IMR-90 (cell line): ENCODE measurements around the gene TBC1D16. TPM values are rescaled to one million over a fixed set of nuclear protein-coding genes. Genes with fewer than 3 reads are reported as not detected.

ENCODE experiments used
- ATAC-seq: fragments of 200-7000 bp; cut with Tn5 transposase; 2 replicates; pipeline ENCODE4 v1.9.1; 2020; ENCODE audit warnings: low read depth, mild to moderate bottlenecking, moderate library complexity
- BruUV-seq: library from RNA; stranded (reverse); fragments of 400-500 nt; replicated peaks from 2 replicates; lab custom pipeline; 2021; lab: Mats Ljungman, UMichigan
- CTCF ChIA-PET: fragments of 300-600 bp; formaldehyde crosslinking; extraction: SDS; loops from one replicate; lab custom pipeline; 2021; ENCODE audit warnings: antibody characterized with exemption; lab: Yijun Ruan, JAX
- POLR2A ChIA-PET: fragments of 300-600 bp; sonication (Branson Sonifier 250); formaldehyde crosslinking; loops from one replicate; lab custom pipeline; 2022; ENCODE audit warnings: antibody characterized with exemption; ENCODE audit not compliant: unreplicated experiment; lab: Charles Lee
- DNase-seq: peaks from one replicate; pipeline ENCODE4 v3.0.0; 2013
- H2AFZ ChIP-seq: replicated peaks from 2 replicates; pipeline ENCODE3; 2013; ENCODE audit warnings: low read length, mild to moderate bottlenecking; ENCODE audit not compliant: poor library complexity
- H2AK5ac ChIP-seq: 2 replicates; pipeline ENCODE4 v1.6.1; 2013; ENCODE audit warnings: low read depth, low read length, inconsistent platforms
- H2AK9ac ChIP-seq: replicated peaks from 2 replicates; pipeline ENCODE3; 2013; ENCODE audit warnings: mild to moderate bottlenecking, low read depth, low read length, moderate library complexity; ENCODE audit not compliant: poor library complexity
- H2BK120ac ChIP-seq: 2 replicates; pipeline ENCODE4 v1.6.1; 2013; ENCODE audit warnings: low read depth, low read length, inconsistent platforms
- H2BK15ac ChIP-seq: 3 replicates; pipeline ENCODE4 v1.6.1; 2013; ENCODE audit warnings: low read depth, low read length, inconsistent platforms
- H2BK20ac ChIP-seq: 2 replicates; pipeline ENCODE4 v1.6.1; 2013; ENCODE audit warnings: low read depth, mild to moderate bottlenecking, inconsistent platforms, low read length, moderate library complexity
- H2BK5ac ChIP-seq: 2 replicates; pipeline ENCODE4 v1.6.1; 2013; ENCODE audit warnings: mild to moderate bottlenecking, low read depth, low read length, inconsistent platforms; ENCODE audit not compliant: poor library complexity, severe bottlenecking
- H3K14ac ChIP-seq: replicated peaks from 2 replicates; pipeline ENCODE4 v1.6.1; 2013; ENCODE audit warnings: low read depth, low read length, inconsistent platforms
- H3K18ac ChIP-seq: 2 replicates; pipeline ENCODE4 v1.6.1; 2013; ENCODE audit warnings: low read depth, low read length, control low read depth
- H3K23ac ChIP-seq: 2 replicates; pipeline ENCODE4 v1.6.1; 2013; ENCODE audit warnings: low read depth, low read length, inconsistent platforms
- H3K27ac ChIP-seq: 2 replicates; pipeline ENCODE4 v1.5.1; 2013; ENCODE audit warnings: mild to moderate bottlenecking, control low read depth, low read length; ENCODE audit not compliant: insufficient read depth
- H3K27me3 ChIP-seq: 2 replicates; pipeline ENCODE4 v1.6.1; 2013; ENCODE audit warnings: low read length; ENCODE audit not compliant: control insufficient read depth, insufficient read depth
- H3K36me3 ChIP-seq: 2 replicates; pipeline ENCODE4 v1.6.1; 2013; ENCODE audit warnings: low read length, mixed read lengths; ENCODE audit not compliant: control insufficient read depth, insufficient read depth
- H3K4ac ChIP-seq: 2 replicates; pipeline ENCODE4 v1.6.1; 2013; ENCODE audit warnings: low read depth, low read length, inconsistent platforms
- H3K4me1 ChIP-seq: 2 replicates; pipeline ENCODE4 v1.6.1; 2013; ENCODE audit warnings: low read length, mixed read lengths; ENCODE audit not compliant: control insufficient read depth, insufficient read depth
- H3K4me2 ChIP-seq: 2 replicates; pipeline ENCODE4 v1.6.1; 2013; ENCODE audit warnings: low read depth, mild to moderate bottlenecking, control low read depth, low read length, moderate library complexity
- H3K4me3 ChIP-seq: 2 replicates; pipeline ENCODE4 v1.5.1; 2013; ENCODE audit warnings: low read depth, mild to moderate bottlenecking, control low read depth, low read length, moderate library complexity; ENCODE audit not compliant: insufficient read depth
- H3K56ac ChIP-seq: 2 replicates; pipeline ENCODE4 v1.6.1; 2013; ENCODE audit warnings: low read length, inconsistent platforms; ENCODE audit not compliant: insufficient read depth; ENCODE audit errors: extremely low read depth
- H3K79me1 ChIP-seq, 2 experiments: 2 replicates each; pipeline ENCODE4 v1.6.1; 2013; ENCODE audit warnings: low read length in 2 of 2, inconsistent platforms in 1 of 2, low read depth in 1 of 2
- H3K9ac ChIP-seq: 2 replicates; pipeline ENCODE4 v1.6.1; 2013; ENCODE audit warnings: low read depth, low read length, control low read depth
- H3K9me1 ChIP-seq: 2 replicates; pipeline ENCODE4 v1.6.1; 2013; ENCODE audit warnings: low read length, inconsistent platforms; ENCODE audit not compliant: insufficient read depth
- H3K9me3 ChIP-seq: 2 replicates; pipeline ENCODE4 v1.6.1; 2013; ENCODE audit warnings: low read length; ENCODE audit not compliant: control insufficient read depth, insufficient read depth
- H4K20me1 ChIP-seq: 2 replicates; pipeline ENCODE4 v1.6.1; 2013; ENCODE audit warnings: low read length, inconsistent platforms; ENCODE audit not compliant: insufficient read depth
- H4K5ac ChIP-seq: 2 replicates; pipeline ENCODE4 v1.6.1; 2013; ENCODE audit warnings: mild to moderate bottlenecking, low read depth, low read length, control low read depth
- H4K8ac ChIP-seq, 2 experiments: 2 replicates each; pipeline ENCODE4 v1.6.1; 2013; ENCODE audit warnings: low read depth in 2 of 2, low read length in 2 of 2, control low read depth in 1 of 2, inconsistent platforms in 1 of 2
- H4K91ac ChIP-seq: 2 replicates; pipeline ENCODE4 v1.6.1; 2013; ENCODE audit warnings: low read depth, low read length, inconsistent platforms; ENCODE audit not compliant: insufficient read depth
- BHLHE40 ChIP-seq: fragments of 150-350 bp; IDR thresholded peaks from 2 replicates; pipeline ENCODE4 v1.6.1; 2016; ENCODE audit warnings: mild to moderate bottlenecking, low read depth, low read length
- CEBPB ChIP-seq: IDR thresholded peaks from 2 replicates; pipeline ENCODE4 v1.6.1; 2012; ENCODE audit warnings: low read depth, low read length, improper control_type of control experiment
- CHD1 ChIP-seq: IDR thresholded peaks from 2 replicates; pipeline ENCODE4 v1.6.1; 2012; ENCODE audit warnings: low read depth, low read length, improper control_type of control experiment
- FOS ChIP-seq: fragments of 150-350 bp; IDR thresholded peaks from 2 replicates; pipeline ENCODE4 v1.6.1; 2016; ENCODE audit warnings: low read depth, low read length
- MAFK ChIP-seq: IDR thresholded peaks from 2 replicates; pipeline ENCODE4 v1.6.1; 2012; ENCODE audit warnings: low read depth, low read length, improper control_type of control experiment
- MAZ ChIP-seq: IDR thresholded peaks from 2 replicates; pipeline ENCODE4 v1.6.1; 2012; ENCODE audit warnings: low read depth, mild to moderate bottlenecking, low read length, improper control_type of control experiment, moderate library complexity, borderline replicate concordance
- MXI1 ChIP-seq: IDR thresholded peaks from 2 replicates; pipeline ENCODE4 v1.6.1; 2012; ENCODE audit warnings: low read depth, mild to moderate bottlenecking, low read length, moderate library complexity, borderline replicate concordance
- NFE2L2 ChIP-seq: fragments of 150-350 bp; IDR thresholded peaks from 2 replicates; pipeline ENCODE4 v1.6.1; 2016; ENCODE audit warnings: low read depth, mild to moderate bottlenecking, low read length
- POLR2A ChIP-seq: IDR thresholded peaks from 2 replicates; pipeline ENCODE4 v1.6.1; 2012; ENCODE audit warnings: mild to moderate bottlenecking, low read depth, low read length
- RAD21 ChIP-seq: IDR thresholded peaks from 2 replicates; pipeline ENCODE4 v1.6.1; 2012; ENCODE audit warnings: low read length, improper control_type of control experiment
- RCOR1 ChIP-seq: IDR thresholded peaks from 2 replicates; pipeline ENCODE4 v1.6.1; 2012; ENCODE audit warnings: mild to moderate bottlenecking, low read length, improper control_type of control experiment; ENCODE audit not compliant: insufficient replicate concordance
- RFX5 ChIP-seq: IDR thresholded peaks from 2 replicates; pipeline ENCODE4 v1.8.0; 2012; ENCODE audit warnings: low read depth, mild to moderate bottlenecking, low read length, moderate library complexity
- SMC3 ChIP-seq: fragments of 150-350 bp; IDR thresholded peaks from 2 replicates; pipeline ENCODE4 v1.6.1; 2016; ENCODE audit warnings: low read depth, mild to moderate bottlenecking, antibody characterized with exemption, low read length, moderate library complexity
- WGBS, 2 experiments: methylation state at CpG; one replicate each; pipeline versions ENCODE4 v1.1.5 to v1.1.7; 2013; ENCODE audit warnings: missing lambda C conversion rate in 2 of 2; ENCODE audit not compliant: insufficient read length in 1 of 2; ENCODE audit errors: extremely low coverage in 2 of 2; 5-methylcytosine and 5-hydroxymethylcytosine counted together
- dilution Hi-C: fragments of 300-500 bp; cut with HindIII; formaldehyde crosslinking; loops from one replicate; pipeline ENCODE4 v1.14.3; 2018; ENCODE audit warnings: low sequenced_read_pairs; ENCODE audit not compliant: unreplicated experiment
- in situ Hi-C: fragments of 300-500 bp; cut with MboI; formaldehyde crosslinking; loops from 3 replicates; pipeline ENCODE4 v1.14.3; 2019; ENCODE audit warnings: low sequenced_read_pairs, inconsistent platforms, mixed read lengths
- intact Hi-C: fragments of 100-400 bp; cut with micrococcal nuclease; formaldehyde crosslinking; loops from 2 replicates; pipeline ENCODE4 v1.10.0; 2022
- polyA plus RNA-seq, 3 experiments: library from polyadenylated mRNA; depleted of rRNA; stranded (reverse); fragments of >200 nt; gene quantifications; 2 replicates each; pipeline ENCODE4 v1.2.3, GENCODE V29; 2012; ENCODE audit warnings: low replicate concordance in 1 of 3
- total RNA-seq: library from RNA; depleted of rRNA; stranded (reverse); fragments of >200 nt; gene quantifications from 2 replicates; pipeline ENCODE4 v1.2.3, GENCODE V29; 2012
- TF ChIP-seq, protein P1 (sequence below): conservative IDR thresholded peaks from 2 replicates; pipeline ENCODE4 v1.5.1; 2012; ENCODE audit warnings: mild to moderate bottlenecking, low read depth, low read length, improper control_type of control experiment
- TF ChIP-seq, protein P2 (sequence below): fragments of 150-350 bp; IDR thresholded peaks from 2 replicates; pipeline ENCODE4 v1.6.1; 2016; ENCODE audit warnings: low read depth, mild to moderate bottlenecking, low read length, moderate library complexity, borderline replicate concordance
- TF ChIP-seq, protein P3 (sequence below): fragments of 150-350 bp; IDR thresholded peaks from 2 replicates; pipeline ENCODE4 v1.6.1; 2017; ENCODE audit warnings: mild to moderate bottlenecking, antibody characterized with exemption, low read length, low read depth

The TBC1D16 gene
- total and polyA plus RNA-seq, 2 of the 4 experiments (the other 2 are of a cell fraction), result 10.1 to 16.7 TPM

- no peak overlapping the region for H3K14ac ChIP-seq
- H2AFZ ChIP-seq, result no peak overlapping the region
- no TSS peak for BruUV-seq
- H4K5ac ChIP-seq, result no peak overlapping the region
- no peak overlapping the region for H2BK120ac ChIP-seq
- dilution Hi-C loops, result no loop called here
- no peak overlapping the region for H2AK9ac ChIP-seq
- no peaks in the 10 kb centered on the region for H4K20me1 ChIP-seq
- intact Hi-C loops, result no loop called here
- H3K9me1 ChIP-seq, result no peaks in the 10 kb centered on the region
- H2BK5ac ChIP-seq, result no peak overlapping the region
- POLR2A ChIA-PET, result no interaction called here
- no peaks in the 10 kb centered on the region for H3K4me1 ChIP-seq
- no peak overlapping the region for H3K4me2 ChIP-seq
- no peak overlapping the region for H3K18ac ChIP-seq
- no peak overlapping the region for H3K4me3 ChIP-seq
- no peak overlapping the region for H3K9ac ChIP-seq
- WGBS, 2 experiments, result 83% methylated on average over 1 of the region's 3 CpGs; no CpG with 5 or more reads in 1 of the 2 experiments
- H2BK20ac ChIP-seq, result no peak overlapping the region
- no peaks in the 10 kb centered on the region for H3K79me1 ChIP-seq
- TF ChIP-seq MXI1 (no peak), POLR2A (no peak), CEBPB (no peak), CHD1 (no peak), SMC3 (no peak), RAD21 (no peak), NFE2L2 (no peak), RCOR1 (no peak), FOS (no peak), BHLHE40 (no peak), MAZ (no peak), MAFK (no peak), RFX5 (no peak)
- TF ChIP-seq, protein P1, sequence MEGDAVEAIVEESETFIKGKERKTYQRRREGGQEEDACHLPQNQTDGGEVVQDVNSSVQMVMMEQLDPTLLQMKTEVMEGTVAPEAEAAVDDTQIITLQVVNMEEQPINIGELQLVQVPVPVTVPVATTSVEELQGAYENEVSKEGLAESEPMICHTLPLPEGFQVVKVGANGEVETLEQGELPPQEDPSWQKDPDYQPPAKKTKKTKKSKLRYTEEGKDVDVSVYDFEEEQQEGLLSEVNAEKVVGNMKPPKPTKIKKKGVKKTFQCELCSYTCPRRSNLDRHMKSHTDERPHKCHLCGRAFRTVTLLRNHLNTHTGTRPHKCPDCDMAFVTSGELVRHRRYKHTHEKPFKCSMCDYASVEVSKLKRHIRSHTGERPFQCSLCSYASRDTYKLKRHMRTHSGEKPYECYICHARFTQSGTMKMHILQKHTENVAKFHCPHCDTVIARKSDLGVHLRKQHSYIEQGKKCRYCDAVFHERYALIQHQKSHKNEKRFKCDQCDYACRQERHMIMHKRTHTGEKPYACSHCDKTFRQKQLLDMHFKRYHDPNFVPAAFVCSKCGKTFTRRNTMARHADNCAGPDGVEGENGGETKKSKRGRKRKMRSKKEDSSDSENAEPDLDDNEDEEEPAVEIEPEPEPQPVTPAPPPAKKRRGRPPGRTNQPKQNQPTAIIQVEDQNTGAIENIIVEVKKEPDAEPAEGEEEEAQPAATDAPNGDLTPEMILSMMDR, result no peak
- TF ChIP-seq, protein P2, sequence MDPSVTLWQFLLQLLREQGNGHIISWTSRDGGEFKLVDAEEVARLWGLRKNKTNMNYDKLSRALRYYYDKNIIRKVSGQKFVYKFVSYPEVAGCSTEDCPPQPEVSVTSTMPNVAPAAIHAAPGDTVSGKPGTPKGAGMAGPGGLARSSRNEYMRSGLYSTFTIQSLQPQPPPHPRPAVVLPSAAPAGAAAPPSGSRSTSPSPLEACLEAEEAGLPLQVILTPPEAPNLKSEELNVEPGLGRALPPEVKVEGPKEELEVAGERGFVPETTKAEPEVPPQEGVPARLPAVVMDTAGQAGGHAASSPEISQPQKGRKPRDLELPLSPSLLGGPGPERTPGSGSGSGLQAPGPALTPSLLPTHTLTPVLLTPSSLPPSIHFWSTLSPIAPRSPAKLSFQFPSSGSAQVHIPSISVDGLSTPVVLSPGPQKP, result no peak
- TF ChIP-seq, protein P3, sequence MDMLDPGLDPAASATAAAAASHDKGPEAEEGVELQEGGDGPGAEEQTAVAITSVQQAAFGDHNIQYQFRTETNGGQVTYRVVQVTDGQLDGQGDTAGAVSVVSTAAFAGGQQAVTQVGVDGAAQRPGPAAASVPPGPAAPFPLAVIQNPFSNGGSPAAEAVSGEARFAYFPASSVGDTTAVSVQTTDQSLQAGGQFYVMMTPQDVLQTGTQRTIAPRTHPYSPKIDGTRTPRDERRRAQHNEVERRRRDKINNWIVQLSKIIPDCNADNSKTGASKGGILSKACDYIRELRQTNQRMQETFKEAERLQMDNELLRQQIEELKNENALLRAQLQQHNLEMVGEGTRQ, result no peak
- no peak overlapping the region for H3K27ac ChIP-seq
- CTCF ChIA-PET, result interaction anchor here (1.4 kb wide), 1 partner anchor 16 kb away, joined by 3 read pairs; no protein-coding TSS in a partner anchor
- DNase-seq (no peak), ATAC-seq (no peak)
- no peak overlapping the region for H2BK15ac ChIP-seq
- peaks cover 58% of the 10 kb centered on the region for H3K27me3 ChIP-seq
- H3K9me3 ChIP-seq, result no peaks in the 10 kb centered on the region
- no peak overlapping the region for H3K23ac ChIP-seq
- no peak overlapping the region for H3K4ac ChIP-seq
- no peak overlapping the region for H2AK5ac ChIP-seq
- no peak overlapping the region for H4K91ac ChIP-seq
- no peak overlapping the region for H3K56ac ChIP-seq
- in situ Hi-C loops, result no loop called here
- no peak overlapping the region for H4K8ac ChIP-seq
- no peaks in the 10 kb centered on the region for H3K36me3 ChIP-seq
These were observed 111.1 kb downstream of the TBC1D16 start for GRCh38 chr17:79924639-79924976.
